Measurements from ENCODE around the gene BLM. TPM values are rescaled to one million over a fixed set of nuclear protein-coding genes. Genes with fewer than 3 reads are reported as not detected.

BLM gene
- total RNA-seq, 1 donor from 2014 or later = 58.0 TPM

- Histone ChIP-seq H4K20me1 (ENCODE audit: low read depth) (no peaks in the 10 kb centered on the region), H3K9ac (no peak overlapping the region), H3K4me2 (no peak overlapping the region), H3K9me3 (ENCODE audit: low read depth) (no peaks in the 10 kb centered on the region), H3K27ac (no peak overlapping the region), H3K4me1 (no peaks in the 10 kb centered on the region), H3K79me2 (ENCODE audit: low read depth) (no peaks in the 10 kb centered on the region), H3K4me3 (no peak overlapping the region), H2AFZ (replicated peaks) (no peak overlapping the region), H3K36me3 (no peaks in the 10 kb centered on the region), H3F3A (ENCODE audit: low read depth) (no peaks in the 10 kb centered on the region), H3K27me3 (no peaks in the 10 kb centered on the region)
- no peaks in the 10 kb centered on the region for H3K4me1 Mint-ChIP-seq
- peaks cover 6% of the 10 kb centered on the region for H3K27me3 Mint-ChIP-seq (ENCODE audit: insufficient read depth, low read depth)
- H3K36me3 Mint-ChIP-seq = no peaks in the 10 kb centered on the region
- H3K9me3 Mint-ChIP-seq = no peaks in the 10 kb centered on the region
- no peak overlapping the region for H3K4me3 Mint-ChIP-seq
- H3K27ac Mint-ChIP-seq = no peak overlapping the region
- no peak for DNase-seq (ENCODE audit: low spot score)
- TF ChIP-seq EZH2phosphoT487 (IDR thresholded peaks at IDR 0.05) (no peak), CTCF (IDR thresholded peaks at IDR 0.05) (no peak), EZH2 (IDR thresholded peaks at IDR 0.05) (no peak)
These were observed 134.8 kb downstream of the BLM start for GRCh38 chr15:90851940-90852339.

GRCh38 chr15:90855139-90855538 lies 138.0 kb downstream of the BLM start:
- Histone ChIP-seq H3K4me2 (no peak overlapping the region), H3F3A (ENCODE audit: low read depth) (no peaks in the 10 kb centered on the region), H3K27ac (no peak overlapping the region), H3K9ac (no peak overlapping the region), H3K79me2 (ENCODE audit: low read depth) (no peaks in the 10 kb centered on the region), H2AFZ (replicated peaks) (no peak overlapping the region), H3K27me3 (no peaks in the 10 kb centered on the region), H3K4me1 (peaks cover 4% of the 10 kb centered on the region), H3K4me3 (no peak overlapping the region), H4K20me1 (ENCODE audit: low read depth) (no peaks in the 10 kb centered on the region), H3K9me3 (ENCODE audit: low read depth) (no peaks in the 10 kb centered on the region), H3K36me3 (no peaks in the 10 kb centered on the region)
- H3K9me3 Mint-ChIP-seq = no peaks in the 10 kb centered on the region
- peaks cover 4% of the 10 kb centered on the region for H3K27me3 Mint-ChIP-seq (ENCODE audit: insufficient read depth, low read depth)
- TF ChIP-seq EZH2 (IDR thresholded peaks at IDR 0.05) = no peak
- H3K4me3 Mint-ChIP-seq = no peak overlapping the region
- no peaks in the 10 kb centered on the region for H3K36me3 Mint-ChIP-seq
- no peak overlapping the region for H3K27ac Mint-ChIP-seq
- H3K4me1 Mint-ChIP-seq = peaks cover 3% of the 10 kb centered on the region
- no peak for DNase-seq (ENCODE audit: low spot score)

GRCh38 chr15:90857337-90857736 lies 140.2 kb downstream of the BLM start:
- no peak for DNase-seq (ENCODE audit: low spot score)
- H3K9me3 ChIP-seq (ENCODE audit: low read depth) = no peaks in the 10 kb centered on the region
- H4K20me1 ChIP-seq (ENCODE audit: low read depth) = no peaks in the 10 kb centered on the region
- H3K79me2 ChIP-seq (ENCODE audit: low read depth) = no peaks in the 10 kb centered on the region
- peaks cover 4% of the 10 kb centered on the region for H3K27me3 Mint-ChIP-seq (ENCODE audit: insufficient read depth, low read depth)
- no peak for TF ChIP-seq EZH2phosphoT487 (IDR thresholded peaks at IDR 0.05)
- no peak for TF ChIP-seq EZH2 (IDR thresholded peaks at IDR 0.05)
- TF ChIP-seq CTCF (IDR thresholded peaks at IDR 0.05) = no peak
- H3K27ac Mint-ChIP-seq = no peak overlapping the region
- H3K36me3 ChIP-seq = no peaks in the 10 kb centered on the region
- H3K9ac ChIP-seq = no peak overlapping the region
- H3K27ac ChIP-seq = no peak overlapping the region
- H3F3A ChIP-seq (ENCODE audit: low read depth) = no peaks in the 10 kb centered on the region
- peaks cover 4% of the 10 kb centered on the region for H3K4me1 Mint-ChIP-seq
- H3K36me3 Mint-ChIP-seq = no peaks in the 10 kb centered on the region
- no peaks in the 10 kb centered on the region for H3K9me3 Mint-ChIP-seq
- H3K4me3 Mint-ChIP-seq = no peak overlapping the region
- no peak overlapping the region for H3K4me2 ChIP-seq
- H2AFZ ChIP-seq (replicated peaks) = no peak overlapping the region
- H3K4me3 ChIP-seq = no peak overlapping the region
- peaks cover 4% of the 10 kb centered on the region for H3K4me1 ChIP-seq
- H3K27me3 ChIP-seq = no peaks in the 10 kb centered on the region

GRCh38 chr15:90857883-90858443 lies 140.8 kb downstream of the BLM start:
- TF ChIP-seq EZH2 (IDR thresholded peaks at IDR 0.05) = no peak
- TF ChIP-seq CTCF (IDR thresholded peaks at IDR 0.05) = no peak
- TF ChIP-seq EZH2phosphoT487 (IDR thresholded peaks at IDR 0.05) = no peak
- Mint-ChIP-seq H3K36me3 (no peaks in the 10 kb centered on the region), H3K9me3 (no peaks in the 10 kb centered on the region), H3K4me3 (no peak overlapping the region), H3K4me1 (peaks cover 6% of the 10 kb centered on the region), H3K27me3 (ENCODE audit: insufficient read depth, low read depth) (peaks cover 4% of the 10 kb centered on the region), H3K27ac (no peak overlapping the region)
- H3K36me3 ChIP-seq = no peaks in the 10 kb centered on the region
- no peak overlapping the region for H3K9ac ChIP-seq
- no peak for DNase-seq (ENCODE audit: low spot score)
- peaks cover 4% of the 10 kb centered on the region for H3K4me1 ChIP-seq
- no peaks in the 10 kb centered on the region for H3K27me3 ChIP-seq
- no peaks in the 10 kb centered on the region for H3K79me2 ChIP-seq (ENCODE audit: low read depth)
- no peaks in the 10 kb centered on the region for H4K20me1 ChIP-seq (ENCODE audit: low read depth)
- no peaks in the 10 kb centered on the region for H3F3A ChIP-seq (ENCODE audit: low read depth)
- H3K4me2 ChIP-seq = no peak overlapping the region
- H3K9me3 ChIP-seq (ENCODE audit: low read depth) = no peaks in the 10 kb centered on the region
- no peak overlapping the region for H3K4me3 ChIP-seq
- H3K27ac ChIP-seq = no peak overlapping the region
- no peak overlapping the region for H2AFZ ChIP-seq (replicated peaks)

Measured in neural progenitor cell (in vitro differentiated cells).